GM19023 (cell line): Measurements from ENCODE around the gene ATP5PO.
"Not testable (repeated sequence)": the region's sequence is repeated elsewhere in the genome, so short reads cannot be mapped to it uniquely, and the experiment has no call there.

Source experiments
- ATAC-seq: cut with Tn5 transposase; IDR thresholded peaks from one replicate; pipeline ENCODE4 v1.9.1; 2021; ENCODE audit warnings: mild to moderate bottlenecking, moderate library complexity; ENCODE audit not compliant: unreplicated experiment

ATP5PO gene

GRCh38 chr21:33872881-33873515 is 42.6 kb downstream of the ATP5PO start:
- no peak for ATAC-seq

DNA sequence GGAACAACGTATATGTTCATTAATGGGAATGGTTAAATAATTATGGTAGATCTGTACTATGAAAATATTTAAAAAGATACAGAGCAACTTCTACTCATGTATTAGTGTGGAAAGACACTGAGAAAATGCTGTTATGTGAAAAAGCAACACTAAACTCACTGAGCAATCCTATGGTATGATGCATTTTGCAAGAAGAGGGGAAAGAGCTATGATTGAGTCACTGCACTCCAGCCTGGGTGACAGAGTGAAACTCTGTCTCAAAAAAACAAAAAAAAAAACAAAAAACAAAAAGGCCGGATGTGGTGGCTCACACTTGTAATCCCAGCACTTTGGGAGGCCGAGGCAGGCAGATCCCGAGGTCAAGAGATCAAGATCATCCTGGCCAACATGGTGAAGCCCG is 44.4 kb downstream of the ATP5PO start:
- ATAC-seq: no peak

DNA sequence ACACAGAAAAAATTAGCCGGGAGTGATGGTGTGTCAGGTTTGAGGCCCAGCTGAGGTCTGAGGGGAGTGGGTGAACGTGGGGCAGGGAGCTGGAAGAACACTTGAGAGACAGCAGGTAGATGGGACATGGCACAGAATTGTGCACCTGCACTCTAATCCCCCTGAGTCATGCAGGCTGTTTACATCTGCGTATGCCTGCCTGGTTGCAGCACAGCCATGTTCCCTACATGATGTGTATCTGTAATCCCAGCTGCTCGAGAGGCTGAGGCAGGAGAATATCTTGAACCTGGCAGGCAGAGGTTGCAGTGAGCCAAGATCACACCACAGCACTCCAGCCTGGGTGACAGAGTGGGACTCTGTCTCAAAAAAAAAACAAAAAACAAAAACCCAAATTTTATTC is 44.8 kb downstream of the ATP5PO start:
- ATAC-seq: no peak

GRCh38 chr21:33869873-33870272 is 45.7 kb downstream of the ATP5PO start:
- ATAC-seq: no peak

DNA sequence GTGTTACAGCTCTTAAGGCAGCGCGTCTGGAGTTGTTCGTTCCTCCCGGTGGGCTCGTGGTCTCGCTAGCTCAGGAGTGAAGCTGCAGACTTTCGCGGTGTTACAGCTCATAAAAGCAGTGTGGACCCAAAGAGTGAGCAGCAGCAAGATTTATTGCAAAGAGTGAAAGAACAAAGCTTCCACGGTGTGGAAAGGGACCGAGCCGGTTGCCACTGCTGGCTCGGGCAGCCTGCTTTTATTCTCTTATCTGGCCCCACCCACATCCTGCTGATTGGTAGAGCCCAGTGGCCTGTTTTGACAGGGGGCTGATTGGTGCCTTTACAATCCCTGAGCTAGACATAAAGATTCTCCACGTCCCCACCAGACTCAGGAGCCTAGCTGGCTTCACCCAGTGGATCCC is 47.7 kb downstream of the ATP5PO start:
- ATAC-seq: not testable (repeated sequence)

DNA sequence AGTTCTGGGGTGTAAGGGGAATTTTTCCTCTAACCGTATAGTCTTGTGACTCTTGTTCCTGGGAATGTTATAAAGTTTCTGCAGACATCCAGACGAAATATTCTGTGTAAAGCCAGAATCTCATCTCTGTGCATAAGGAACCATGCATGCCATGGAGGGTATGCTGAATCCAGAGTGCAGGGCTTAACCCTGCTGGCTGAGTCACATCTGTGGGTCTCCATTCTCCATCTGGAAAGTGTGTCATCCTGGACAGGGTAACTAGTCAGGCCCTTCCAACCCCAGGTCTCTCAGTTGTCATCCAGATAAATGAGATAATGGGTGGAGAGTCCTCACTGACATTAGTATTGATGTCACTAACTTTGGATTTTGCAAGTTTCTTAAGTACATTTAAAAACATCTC is 48.8 kb downstream of the ATP5PO start:
- no peak for ATAC-seq

GRCh38 chr21:33865996-33866575 is 49.5 kb downstream of the ATP5PO start:
- ATAC-seq: no peak

- no peak for ATAC-seq
These were observed 50.4 kb downstream of the ATP5PO start for GRCh38 chr21:33865176-33865575.

- no peak for ATAC-seq
These were observed 51.5 kb downstream of the ATP5PO start for GRCh38 chr21:33864150-33864549.

DNA sequence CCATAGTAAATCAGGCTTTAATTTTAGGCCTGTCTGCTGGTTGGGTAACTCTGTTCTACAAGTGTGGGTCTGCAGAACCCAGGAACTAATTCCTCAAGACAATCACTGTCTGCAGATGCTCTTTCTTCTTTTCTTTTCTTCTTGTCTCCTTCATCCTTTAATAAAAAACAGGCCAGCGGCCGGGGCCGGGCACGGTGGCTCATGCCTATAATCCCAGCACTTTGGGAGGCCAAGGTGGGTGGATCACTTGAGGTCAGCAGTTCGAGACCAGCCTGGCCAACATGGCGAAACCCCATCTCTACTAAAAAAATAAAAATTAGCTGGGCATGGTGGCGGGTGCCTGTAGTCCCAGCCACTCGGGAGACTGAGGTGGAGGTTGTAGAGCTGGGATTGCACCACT is 52.4 kb downstream of the ATP5PO start:
- not testable (repeated sequence) for ATAC-seq

GRCh38 chr21:33861125-33861524 is 54.5 kb downstream of the ATP5PO start:
- ATAC-seq: no peak

DNA sequence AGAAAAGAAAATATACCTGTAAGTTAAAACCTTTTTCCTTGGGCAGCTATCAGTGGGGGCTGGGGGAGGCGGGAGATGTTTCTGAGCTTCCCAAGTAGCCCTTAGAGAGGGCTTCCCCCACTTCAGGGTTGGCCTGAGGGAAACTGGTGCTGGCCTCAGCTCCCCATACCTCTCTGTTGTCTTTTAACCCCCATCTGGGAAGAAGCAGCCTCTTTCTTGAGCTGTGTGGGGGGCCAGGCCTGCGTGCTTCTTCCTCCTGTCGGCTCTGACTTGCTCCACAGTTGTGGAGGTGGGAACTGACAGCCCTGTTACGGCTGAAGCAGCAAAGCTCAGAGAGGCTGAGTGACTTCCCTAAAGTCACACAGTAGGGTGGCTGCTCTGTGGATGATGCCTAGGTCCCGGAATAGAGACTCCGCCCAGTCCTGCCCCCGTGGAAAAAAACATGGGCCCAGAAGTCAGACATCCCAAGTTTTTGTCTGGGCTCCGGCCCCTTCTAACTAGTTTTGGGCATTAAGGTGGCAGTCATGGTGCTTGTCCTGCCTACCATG is 55.2 kb downstream of the ATP5PO start:
- no peak for ATAC-seq

DNA sequence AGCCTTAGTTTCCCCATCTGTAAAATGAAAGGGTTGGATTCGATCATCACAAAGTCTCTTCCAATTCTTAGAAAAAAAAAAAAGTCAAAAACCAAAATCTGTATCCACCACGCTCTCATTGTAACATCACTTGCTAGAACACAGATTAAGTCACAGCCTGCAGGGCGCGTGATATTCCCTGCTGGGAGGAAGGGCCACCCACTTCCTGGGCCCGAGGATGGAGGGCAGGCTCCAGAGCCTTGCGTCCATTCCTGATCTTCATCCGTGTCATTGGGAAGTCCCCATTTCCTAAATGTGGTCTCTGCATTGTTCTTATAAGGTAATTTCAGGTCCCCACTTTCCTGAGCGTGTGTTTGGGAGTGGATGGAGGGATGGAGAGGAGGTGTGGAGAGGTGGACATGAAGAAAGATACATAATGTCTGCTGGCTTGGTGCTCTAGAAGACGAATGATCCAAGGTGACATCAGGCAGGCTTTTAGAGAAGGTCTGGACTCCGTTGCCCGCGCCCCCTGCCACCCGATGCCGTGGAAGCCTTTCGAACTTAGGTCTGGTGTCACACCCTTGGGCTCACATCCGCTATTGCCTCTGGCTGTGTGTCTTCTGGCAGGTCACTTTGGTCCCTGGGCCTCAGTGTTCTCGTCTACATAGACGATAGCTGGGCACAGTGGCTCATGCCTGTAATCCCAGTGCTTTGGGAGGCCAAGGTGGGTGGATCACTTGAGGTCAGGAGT is 56.1 kb downstream of the ATP5PO start:
- no peak for ATAC-seq

DNA sequence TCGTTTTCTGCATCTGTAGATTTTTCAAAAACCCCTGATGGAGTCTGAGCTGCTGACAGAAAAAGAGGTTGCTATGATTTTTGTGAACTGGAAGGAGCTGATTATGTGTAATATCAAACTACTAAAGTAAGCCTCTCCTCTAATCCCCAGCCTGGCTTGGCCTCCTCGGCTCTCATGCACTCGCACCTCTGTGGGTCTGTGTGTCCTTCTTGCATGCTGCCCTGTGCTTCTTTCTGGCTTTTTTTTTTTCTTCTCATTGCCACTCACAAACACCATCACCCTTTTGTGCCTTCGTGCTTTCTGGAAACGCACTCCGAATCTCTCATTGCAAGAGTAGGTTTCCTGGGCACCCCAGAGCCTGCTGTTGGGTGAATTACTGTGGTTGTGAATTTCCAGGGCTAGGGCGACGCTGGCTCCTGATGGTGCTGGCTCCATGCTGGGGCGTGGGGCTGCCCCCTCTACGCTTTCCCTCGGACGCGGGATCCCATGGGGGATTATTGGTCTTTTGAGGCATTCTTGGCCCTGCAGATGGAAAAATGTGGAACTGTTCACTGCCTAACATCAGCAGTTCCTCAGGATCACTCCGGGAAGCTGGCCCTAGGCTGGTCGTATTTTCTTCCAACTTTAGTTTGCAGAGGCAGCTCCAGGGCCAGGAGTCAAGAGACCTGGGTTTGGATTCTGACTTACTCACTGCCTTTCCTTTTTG is 56.8 kb downstream of the ATP5PO start:
- no peak for ATAC-seq

DNA sequence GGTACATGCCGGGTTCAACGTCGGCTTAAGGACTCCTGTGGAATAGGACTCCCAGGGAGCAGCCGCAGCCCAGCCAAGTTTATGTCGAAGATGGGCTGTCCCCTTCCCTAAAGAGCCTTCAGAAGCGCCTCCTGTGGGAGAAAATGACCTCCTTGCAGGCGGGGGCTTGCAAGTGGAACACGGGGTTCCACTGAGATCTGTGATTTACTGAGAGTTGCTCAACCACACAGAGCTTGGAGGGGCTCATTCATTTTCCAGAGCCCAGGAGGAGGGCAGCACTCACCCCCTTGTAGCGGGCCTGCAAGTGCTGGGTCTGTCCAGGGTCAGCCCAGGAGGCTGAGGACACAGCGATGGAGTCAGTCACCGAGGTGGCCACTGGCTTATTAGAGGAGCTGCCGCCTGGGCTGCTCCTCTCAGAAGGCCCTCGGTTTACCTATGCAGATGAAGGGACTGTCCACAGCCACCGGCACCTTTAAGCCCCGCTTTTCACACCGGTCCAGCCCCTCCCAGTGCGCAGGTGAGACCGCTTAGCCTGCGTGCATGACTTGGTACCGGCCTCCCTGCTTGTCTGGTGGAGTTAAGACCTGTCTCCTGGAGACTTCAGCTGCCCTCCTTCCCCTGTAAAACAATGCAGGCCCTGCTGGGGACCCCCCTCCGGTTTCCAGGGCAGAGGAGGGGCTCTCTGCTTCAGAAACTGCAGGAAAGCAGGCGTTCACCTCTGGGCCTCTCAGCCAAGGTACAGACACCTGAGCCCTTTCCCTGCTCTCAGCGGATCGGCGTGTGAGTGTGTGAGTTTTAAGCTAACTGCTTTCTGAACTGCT is 57.5 kb downstream of the ATP5PO start:
- no peak for ATAC-seq

DNA sequence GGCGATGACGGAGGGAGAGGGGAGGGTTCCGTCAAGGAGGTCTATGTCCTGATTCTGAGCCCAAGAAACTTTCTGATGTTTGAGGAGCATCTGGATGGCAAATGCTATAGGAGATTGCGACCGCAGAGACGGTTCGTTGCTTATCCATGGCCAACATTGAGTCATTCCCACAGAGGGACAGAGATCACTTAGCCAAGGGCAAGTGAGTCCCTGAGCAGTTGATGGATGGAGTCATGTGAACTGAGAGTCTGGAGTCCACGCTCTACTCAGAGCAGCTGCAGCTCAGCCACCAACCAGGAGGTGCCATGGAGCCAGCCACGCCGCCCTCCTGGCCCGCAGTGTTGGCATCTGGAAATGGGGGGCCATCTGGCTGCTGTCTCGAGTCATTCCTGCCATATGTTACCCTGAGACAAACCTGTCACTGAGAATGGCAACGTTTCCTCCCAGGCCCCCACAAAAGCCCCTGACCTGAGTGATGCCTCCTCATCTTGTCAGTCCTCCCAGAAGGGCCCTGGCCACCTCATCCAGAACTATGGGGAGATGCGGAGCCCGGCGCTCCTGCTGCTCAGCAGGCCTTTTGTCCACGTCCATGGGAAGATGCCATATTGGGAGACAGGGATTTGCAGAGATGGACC is 58.6 kb downstream of the ATP5PO start:
- no peak for ATAC-seq

GRCh38 chr21:33855190-33855589 is 60.4 kb downstream of the ATP5PO start:
- ATAC-seq: no peak

GRCh38 chr21:33854604-33855003 is 61.0 kb downstream of the ATP5PO start:
- no peak for ATAC-seq
